Fibroblast of lung (primary cell): ENCODE measurements around the gene ASB18. TPM values are rescaled to one million over a fixed set of nuclear protein-coding genes. Genes with fewer than 3 reads are reported as not detected.

Source experiments
- DNase-seq, 2 donors: peaks; one replicate each; pipeline versions ENCODE4 v3.0.0 to v3.0.0-alpha.2; 2010; ENCODE audit warnings: low read depth in 2 of 2
- H2AFZ ChIP-seq: 2 replicates; pipeline ENCODE4 v1.5.1; 2012; ENCODE audit warnings: low read length, control low read depth, inconsistent platforms
- H3K27ac ChIP-seq: 2 replicates; pipeline ENCODE4 v1.5.1; 2011; ENCODE audit warnings: low read length, control low read depth; ENCODE audit not compliant: insufficient read depth
- H3K27me3 ChIP-seq: 2 replicates; pipeline ENCODE4 v1.5.1; 2011; ENCODE audit warnings: mild to moderate bottlenecking, low read length; ENCODE audit not compliant: control insufficient read depth, insufficient read depth
- H3K36me3 ChIP-seq: 2 replicates; pipeline ENCODE4 v1.5.1; 2011; ENCODE audit warnings: low read length; ENCODE audit not compliant: control insufficient read depth, insufficient read depth
- H3K4me1 ChIP-seq: 2 replicates; pipeline ENCODE4 v1.5.1; 2011; ENCODE audit warnings: low read length; ENCODE audit not compliant: control insufficient read depth, insufficient read depth; ENCODE audit errors: extremely low read depth
- H3K4me2 ChIP-seq: 2 replicates; pipeline ENCODE4 v1.5.1; 2011; ENCODE audit warnings: low read length, control low read depth; ENCODE audit not compliant: insufficient read depth; ENCODE audit errors: extremely low read depth
- H3K4me3 ChIP-seq, 4 experiments: fragments of 200-600 bp in 1 of 4; sonication (generic) in 1 of 4; replicated peaks in 1 of 4; 2 replicates each; pipeline ENCODE4 v1.5.1; 2011 to 2016; ENCODE audit warnings: low read length in 4 of 4, low read depth in 3 of 4, mild to moderate bottlenecking in 3 of 4, control low read depth in 2 of 4, inconsistent platforms in 1 of 4, mixed read lengths in 1 of 4; ENCODE audit not compliant: insufficient read depth in 1 of 4; ENCODE audit errors: control extremely low read depth in 1 of 4
- H3K79me2 ChIP-seq: 2 replicates; pipeline ENCODE4 v1.5.1; 2012; ENCODE audit warnings: mild to moderate bottlenecking, low read length, inconsistent platforms; ENCODE audit not compliant: control insufficient read depth, insufficient read depth
- H3K9ac ChIP-seq: 2 replicates; pipeline ENCODE4 v1.5.1; 2011; ENCODE audit warnings: mild to moderate bottlenecking, low read length, control low read depth; ENCODE audit not compliant: insufficient read depth
- H3K9me3 ChIP-seq: 2 replicates; pipeline ENCODE4 v1.5.1; 2012; ENCODE audit warnings: low read depth, low read length; ENCODE audit not compliant: control insufficient read depth, insufficient read depth
- H4K20me1 ChIP-seq: 2 replicates; pipeline ENCODE4 v1.5.1; 2011; ENCODE audit warnings: low read length; ENCODE audit not compliant: control insufficient read depth, insufficient read depth; ENCODE audit errors: extremely low read depth
- EZH2 ChIP-seq: IDR thresholded peaks from 2 replicates; pipeline ENCODE4 v1.5.1; 2012; ENCODE audit warnings: low read length, control low read depth, mild to moderate bottlenecking; ENCODE audit errors: missing control alignments
- polyA plus RNA-seq, 2 donors: library from polyadenylated mRNA; depleted of rRNA in 1 of 2; stranded (reverse) in 1 of 2; unstranded in 1 of 2; fragments of >200 nt; gene quantifications; 2 replicates each; pipeline ENCODE4 v1.2.1, GENCODE V29; 2011 to 2012; ENCODE audit warnings: missing spikeins in 1 of 2
- total RNA-seq: library from RNA; depleted of rRNA; stranded (reverse); fragments of >200 nt; gene quantifications from 2 replicates; pipeline ENCODE4 v1.2.1, GENCODE V29; 2014
- TF ChIP-seq, protein P1 (sequence below), 2 donors: IDR thresholded peaks in 1 of 2; conservative IDR thresholded peaks in 1 of 2; 1 replicate in 1 of 2; 2 replicates in 1 of 2; pipeline ENCODE4 v1.5.1; 2011 to 2012; ENCODE audit warnings: low read length in 2 of 2, control low read depth in 1 of 2, inconsistent platforms in 1 of 2, low read depth in 1 of 2, mild to moderate bottlenecking in 1 of 2

Gene ASB18
- total and polyA plus RNA-seq, 2 donors (not counting 1 experiment from before 2014, with no cell fraction given): not detected

DNA sequence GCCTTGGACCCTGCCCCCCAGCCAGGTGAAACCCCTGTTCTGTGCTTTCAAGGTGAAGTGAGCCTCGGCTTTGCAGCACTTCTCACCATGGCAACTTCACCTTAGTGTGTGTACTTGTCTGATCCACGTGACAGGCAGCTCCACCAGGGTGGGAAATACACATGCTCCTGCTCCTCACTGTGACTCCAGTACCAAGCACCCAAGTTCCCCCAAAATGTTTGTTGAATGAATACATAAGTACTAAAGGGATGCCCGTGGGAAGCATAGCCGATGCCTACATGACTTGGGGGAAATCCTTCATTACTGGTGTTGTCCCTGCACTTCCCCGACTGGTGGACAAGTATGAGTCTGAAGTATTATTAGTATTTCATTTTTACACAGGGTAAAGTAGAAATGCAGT lies 54.2 kb downstream of the ASB18 start:
- Histone ChIP-seq H3K27me3 (no peaks in the 10 kb centered on the region), H3K36me3 (no peaks in the 10 kb centered on the region), H4K20me1 (no peaks in the 10 kb centered on the region), H3K4me3 (no peak overlapping the region), H3K4me1 (no peaks in the 10 kb centered on the region), H3K9ac (no peak overlapping the region), H3K4me2 (no peak overlapping the region), H3K79me2 (no peaks in the 10 kb centered on the region), H3K27ac (no peak overlapping the region), H2AFZ (no peak overlapping the region), H3K9me3 (no peaks in the 10 kb centered on the region)
- DNase-seq: no peak
- TF ChIP-seq, protein P1, sequence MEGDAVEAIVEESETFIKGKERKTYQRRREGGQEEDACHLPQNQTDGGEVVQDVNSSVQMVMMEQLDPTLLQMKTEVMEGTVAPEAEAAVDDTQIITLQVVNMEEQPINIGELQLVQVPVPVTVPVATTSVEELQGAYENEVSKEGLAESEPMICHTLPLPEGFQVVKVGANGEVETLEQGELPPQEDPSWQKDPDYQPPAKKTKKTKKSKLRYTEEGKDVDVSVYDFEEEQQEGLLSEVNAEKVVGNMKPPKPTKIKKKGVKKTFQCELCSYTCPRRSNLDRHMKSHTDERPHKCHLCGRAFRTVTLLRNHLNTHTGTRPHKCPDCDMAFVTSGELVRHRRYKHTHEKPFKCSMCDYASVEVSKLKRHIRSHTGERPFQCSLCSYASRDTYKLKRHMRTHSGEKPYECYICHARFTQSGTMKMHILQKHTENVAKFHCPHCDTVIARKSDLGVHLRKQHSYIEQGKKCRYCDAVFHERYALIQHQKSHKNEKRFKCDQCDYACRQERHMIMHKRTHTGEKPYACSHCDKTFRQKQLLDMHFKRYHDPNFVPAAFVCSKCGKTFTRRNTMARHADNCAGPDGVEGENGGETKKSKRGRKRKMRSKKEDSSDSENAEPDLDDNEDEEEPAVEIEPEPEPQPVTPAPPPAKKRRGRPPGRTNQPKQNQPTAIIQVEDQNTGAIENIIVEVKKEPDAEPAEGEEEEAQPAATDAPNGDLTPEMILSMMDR (conservative IDR thresholded peaks at IDR 0.05 in 1 of 2, IDR thresholded peaks at IDR 0.05 in 1 of 2; ENCODE audit: low read depth in 1 of 2, low read length in 2 of 2): no peak
- no peak for TF ChIP-seq EZH2

DNA sequence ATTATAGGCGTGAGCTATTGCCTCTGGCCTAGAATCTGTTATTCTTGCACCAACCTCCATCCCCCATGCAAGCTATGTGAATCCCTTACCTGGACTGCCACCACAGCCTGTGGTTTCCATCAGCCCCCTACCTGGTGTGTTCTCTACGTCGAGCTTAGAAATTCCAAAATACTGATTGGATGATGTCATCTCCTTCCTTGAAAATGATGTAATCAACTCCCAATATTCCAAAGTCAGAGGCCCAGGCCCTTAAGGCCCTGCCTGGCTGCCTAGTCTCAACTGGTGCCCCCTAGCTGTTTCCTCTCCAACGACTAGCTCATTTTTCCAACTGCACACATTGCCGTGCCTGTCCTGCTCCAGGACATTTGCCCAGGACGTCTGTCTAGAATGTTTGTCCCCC lies 54.7 kb downstream of the ASB18 start:
- no peaks in the 10 kb centered on the region for H3K36me3 ChIP-seq
- H4K20me1 ChIP-seq: no peaks in the 10 kb centered on the region
- no peak overlapping the region for H3K27ac ChIP-seq
- no peaks in the 10 kb centered on the region for H3K9me3 ChIP-seq
- H3K4me1 ChIP-seq: no peaks in the 10 kb centered on the region
- H3K9ac ChIP-seq: no peak overlapping the region
- H2AFZ ChIP-seq: no peak overlapping the region
- TF ChIP-seq EZH2: no peak
- TF ChIP-seq, protein P1 (conservative IDR thresholded peaks at IDR 0.05 in 1 of 2, IDR thresholded peaks at IDR 0.05 in 1 of 2; ENCODE audit: low read depth in 1 of 2, low read length in 2 of 2): no peak
- H3K4me2 ChIP-seq: no peak overlapping the region
- H3K79me2 ChIP-seq: no peaks in the 10 kb centered on the region
- DNase-seq: peak in 1 of 2 donors; percentile 9
- no peaks in the 10 kb centered on the region for H3K27me3 ChIP-seq
- no peak overlapping the region for H3K4me3 ChIP-seq

DNA sequence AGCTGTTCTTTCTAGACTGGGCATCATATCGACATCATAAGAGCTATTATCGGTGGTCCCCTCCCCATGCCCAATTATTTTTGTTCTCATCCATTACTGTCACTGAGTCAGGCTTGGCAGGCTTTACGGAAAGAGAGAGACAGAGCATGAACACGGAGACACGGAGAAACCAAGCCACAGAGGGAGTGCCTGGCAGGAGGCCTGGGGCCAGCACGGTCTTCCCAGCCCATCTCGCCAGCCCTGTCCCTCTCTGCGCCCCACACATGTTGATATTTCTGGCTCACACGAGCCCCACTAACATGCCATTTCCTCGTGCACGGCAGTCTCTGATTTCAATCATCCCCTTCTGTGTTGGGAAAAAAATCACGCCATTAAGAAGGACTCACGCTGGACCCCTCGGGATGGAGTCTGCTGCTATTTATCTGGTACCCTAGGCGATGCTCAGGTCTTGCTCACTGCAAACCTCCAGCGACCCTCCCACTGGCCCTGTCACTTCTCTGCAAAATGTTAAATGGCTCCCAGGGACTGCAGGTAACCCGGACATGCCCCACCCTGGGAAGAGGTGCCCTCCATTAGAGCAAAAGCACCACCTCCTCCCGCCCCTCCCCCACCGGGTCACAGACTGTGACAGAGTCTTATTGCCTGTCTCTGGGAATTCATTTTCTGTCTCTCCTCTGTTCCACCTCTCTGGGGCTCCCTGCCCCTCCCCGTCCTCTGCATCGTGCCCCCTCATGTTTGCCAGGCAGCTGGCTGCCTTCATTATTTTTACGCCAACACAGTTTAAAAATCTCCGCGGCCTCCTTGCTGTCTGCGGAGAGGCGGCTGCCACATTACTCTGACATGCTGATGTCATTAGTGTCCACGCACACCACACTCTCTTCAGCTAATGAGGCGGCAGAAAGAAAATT lies 55.9 kb downstream of the ASB18 start:
- Histone ChIP-seq H3K4me1 (no peaks in the 10 kb centered on the region), H4K20me1 (no peaks in the 10 kb centered on the region)

More for the DNA sequence above, 55.9 kb downstream of the ASB18 start:
- Histone ChIP-seq H3K27ac (no peak overlapping the region), H3K27me3 (no peaks in the 10 kb centered on the region), H3K79me2 (no peaks in the 10 kb centered on the region), H3K9me3 (no peaks in the 10 kb centered on the region), H3K36me3 (no peaks in the 10 kb centered on the region), H3K9ac (no peak overlapping the region), H3K4me2 (no peak overlapping the region), H3K4me3 (no peak overlapping the region), H2AFZ (no peak overlapping the region)
- no peak for DNase-seq
- no peak for TF ChIP-seq EZH2
- TF ChIP-seq, protein P1 (conservative IDR thresholded peaks at IDR 0.05 in 1 of 2, IDR thresholded peaks at IDR 0.05 in 1 of 2; ENCODE audit: low read depth in 1 of 2, low read length in 2 of 2): no peak
